Mesenchymal stem cell (in vitro differentiated cells and primary cell): ENCODE results near the gene KCNMB2.

Experiments used
- DNase-seq: peaks from one replicate; pipeline ENCODE4 v3.0.0-alpha.2; 2013
- H2AFZ ChIP-seq: one replicate; pipeline ENCODE4 v1.6.1; 2013; ENCODE audit warnings: low read depth, mild to moderate bottlenecking, control low read depth, inconsistent platforms, low read length, moderate library complexity
- H2AK5ac ChIP-seq: 2 replicates; pipeline ENCODE4 v1.6.1; 2013; ENCODE audit warnings: low read length, moderate library complexity, mild to moderate bottlenecking, inconsistent platforms; ENCODE audit not compliant: severe bottlenecking
- H2BK120ac ChIP-seq: one replicate; pipeline ENCODE4 v1.6.1; 2013; ENCODE audit warnings: low read depth, mild to moderate bottlenecking, inconsistent platforms, low read length, moderate library complexity
- H2BK12ac ChIP-seq, 2 experiments: one replicate each; pipeline ENCODE4 v1.6.1; 2013; ENCODE audit warnings: inconsistent platforms in 2 of 2, low read length in 2 of 2, mild to moderate bottlenecking in 2 of 2, moderate library complexity in 2 of 2, control low read depth in 1 of 2
- H2BK15ac ChIP-seq: one replicate; pipeline ENCODE4 v1.6.1; 2013; ENCODE audit warnings: mild to moderate bottlenecking, low read depth, inconsistent platforms; ENCODE audit not compliant: poor library complexity, severe bottlenecking
- H2BK5ac ChIP-seq: 2 replicates; pipeline ENCODE4 v1.6.1; 2013; ENCODE audit warnings: low read depth, mild to moderate bottlenecking, low read length, control low read depth, inconsistent platforms; ENCODE audit not compliant: poor library complexity, severe bottlenecking
- H3K14ac ChIP-seq, 2 experiments: one replicate each; pipeline ENCODE4 v1.6.1; 2013; ENCODE audit warnings: inconsistent platforms in 2 of 2, low read length in 2 of 2, control low read depth in 1 of 2, mild to moderate bottlenecking in 1 of 2, moderate library complexity in 1 of 2
- H3K18ac ChIP-seq, 2 experiments: one replicate each; pipeline ENCODE4 v1.6.1; 2013; ENCODE audit warnings: inconsistent platforms in 2 of 2, low read length in 2 of 2, control low read depth in 1 of 2, low read depth in 1 of 2, mild to moderate bottlenecking in 1 of 2
- H3K23ac ChIP-seq, 2 experiments: one replicate each; pipeline ENCODE4 v1.6.1; 2013; ENCODE audit warnings: inconsistent platforms in 2 of 2, low read length in 2 of 2, mild to moderate bottlenecking in 2 of 2, moderate library complexity in 2 of 2, control low read depth in 1 of 2
- H3K27ac ChIP-seq: 2 replicates; pipeline ENCODE4 v1.5.1; 2013; ENCODE audit warnings: mild to moderate bottlenecking, moderate library complexity, low read length, control low read depth, inconsistent platforms; ENCODE audit not compliant: poor library complexity, severe bottlenecking
- H3K27me3 ChIP-seq, 2 experiments: 2 replicates each; pipeline versions ENCODE4 v1.6.1 to v1.7.0; 2013; ENCODE audit warnings: low read length in 2 of 2, mild to moderate bottlenecking in 2 of 2, moderate library complexity in 2 of 2, control low read depth in 1 of 2, inconsistent platforms in 1 of 2; ENCODE audit not compliant: control insufficient read depth in 1 of 2, insufficient read depth in 1 of 2
- H3K36me3 ChIP-seq, 2 experiments: 2 replicates each; pipeline versions ENCODE4 v1.6.1 to v1.7.0; 2013; ENCODE audit warnings: low read length in 2 of 2, control low read depth in 1 of 2, inconsistent platforms in 1 of 2, low read depth in 1 of 2, mild to moderate bottlenecking in 1 of 2; ENCODE audit not compliant: insufficient read depth in 2 of 2, control insufficient read depth in 1 of 2
- H3K4ac ChIP-seq, 2 experiments: one replicate each; pipeline ENCODE4 v1.6.1; 2013; ENCODE audit warnings: inconsistent platforms in 2 of 2, low read length in 2 of 2, mild to moderate bottlenecking in 2 of 2, moderate library complexity in 2 of 2, control low read depth in 1 of 2, low read depth in 1 of 2
- H3K4me1 ChIP-seq: 2 replicates; pipeline ENCODE4 v1.6.1; 2013; ENCODE audit warnings: low read depth, low read length, control low read depth; ENCODE audit not compliant: control insufficient read depth, insufficient read depth
- H3K4me2 ChIP-seq: 2 replicates; pipeline ENCODE4 v1.6.1; 2013; ENCODE audit warnings: low read length, mild to moderate bottlenecking, inconsistent platforms; ENCODE audit not compliant: poor library complexity, severe bottlenecking
- H3K4me3 ChIP-seq, 2 experiments: 2 replicates each; pipeline versions ENCODE4 v1.5.1 to v1.7.0; 2013; ENCODE audit warnings: low read length in 2 of 2, mild to moderate bottlenecking in 2 of 2, control low read depth in 1 of 2, low read depth in 1 of 2; ENCODE audit not compliant: insufficient read depth in 1 of 2
- H3K79me1 ChIP-seq: replicated peaks from 2 replicates; pipeline ENCODE4 v1.6.1; 2013; ENCODE audit warnings: mild to moderate bottlenecking, control low read depth, low read length, inconsistent platforms; ENCODE audit not compliant: poor library complexity, severe bottlenecking
- H3K9ac ChIP-seq: 2 replicates; pipeline ENCODE4 v1.7.0; 2013; ENCODE audit warnings: mild to moderate bottlenecking, low read length, moderate library complexity
- H3K9me3 ChIP-seq: 2 replicates; pipeline ENCODE4 v1.7.0; 2013; ENCODE audit warnings: mild to moderate bottlenecking, low read length; ENCODE audit not compliant: control insufficient read depth
- H4K8ac ChIP-seq: one replicate; pipeline ENCODE4 v1.6.1; 2013; ENCODE audit warnings: inconsistent platforms, mild to moderate bottlenecking, low read length, moderate library complexity
- H4K91ac ChIP-seq: one replicate; pipeline ENCODE4 v1.6.1; 2013; ENCODE audit warnings: mild to moderate bottlenecking, low read length, inconsistent platforms
- WGBS: methylation state at CpG from one replicate; pipeline ENCODE4 v1.1.7; 2013; ENCODE audit warnings: mixed read lengths; 5-methylcytosine and 5-hydroxymethylcytosine counted together

KCNMB2 gene

DNA sequence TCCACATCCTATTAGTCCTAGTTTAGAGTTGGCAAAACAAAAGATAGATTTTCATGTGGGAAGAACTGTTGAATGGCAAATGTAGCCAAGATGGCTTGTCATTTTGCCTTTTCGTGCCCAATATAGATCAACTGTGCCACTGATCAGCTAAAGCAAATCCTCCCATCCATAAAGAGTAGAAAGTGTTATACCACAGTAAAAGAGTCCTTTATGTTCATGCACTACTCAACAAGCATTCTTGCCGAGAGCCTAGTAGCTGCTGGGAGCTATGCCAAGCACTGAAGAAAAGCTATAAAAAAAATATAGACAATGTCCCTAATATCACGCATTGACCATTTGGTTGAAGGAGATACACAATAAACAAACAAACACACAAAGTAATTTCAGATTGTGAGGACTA is 225.2 kb downstream of the KCNMB2 start:
- Histone ChIP-seq H3K4ac (no peak overlapping the region), H4K8ac (no peak overlapping the region), H3K14ac (no peak overlapping the region), H3K9me3 (no peaks in the 10 kb centered on the region), H3K4me2 (no peak overlapping the region), H3K23ac (no peak overlapping the region), H2BK120ac (no peak overlapping the region), H2BK12ac (no peak overlapping the region), H2BK15ac (no peak overlapping the region), H2AK5ac (no peak overlapping the region), H3K27me3 (no peaks in the 10 kb centered on the region), H3K36me3 (no peaks in the 10 kb centered on the region), H3K18ac (no peak overlapping the region), H2AFZ (no peak overlapping the region), H4K91ac (no peak overlapping the region), H2BK5ac (no peak overlapping the region), H3K4me3 (no peak overlapping the region), H3K4me1 (no peaks in the 10 kb centered on the region), H3K79me1 (no peaks in the 10 kb centered on the region), H3K27ac (no peak overlapping the region), H3K9ac (no peak overlapping the region)
- WGBS: 94% methylated on average over 2 of the region's 3 CpGs
- DNase-seq: no peak

DNA sequence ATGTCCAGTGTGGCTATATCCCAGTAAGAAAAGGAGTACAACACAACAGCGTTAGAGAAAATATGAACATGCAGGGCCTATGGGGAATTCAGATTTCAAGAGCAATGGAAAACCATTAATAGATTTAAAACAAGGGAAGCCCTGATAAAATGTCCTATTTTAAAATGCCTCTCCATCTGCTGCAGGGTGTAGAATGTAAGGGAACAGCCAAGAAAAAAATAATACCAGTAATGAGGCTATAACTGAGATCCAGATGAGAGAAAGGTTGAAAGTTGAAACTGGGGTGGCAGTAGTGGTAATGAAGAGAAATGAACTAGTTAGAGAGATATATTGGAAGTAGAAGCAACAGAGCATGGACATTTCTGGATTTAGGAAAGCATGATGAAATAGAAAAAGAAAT is 226.1 kb downstream of the KCNMB2 start:
- Histone ChIP-seq H3K4me3 (no peak overlapping the region), H2BK120ac (no peak overlapping the region), H3K79me1 (no peaks in the 10 kb centered on the region), H4K91ac (no peak overlapping the region), H3K4me2 (no peak overlapping the region), H2AK5ac (no peak overlapping the region), H3K9me3 (no peaks in the 10 kb centered on the region), H3K23ac (no peak overlapping the region), H4K8ac (no peak overlapping the region), H3K4ac (no peak overlapping the region), H3K4me1 (no peaks in the 10 kb centered on the region), H3K18ac (no peak overlapping the region), H3K27me3 (no peaks in the 10 kb centered on the region), H2AFZ (no peak overlapping the region), H3K14ac (no peak overlapping the region), H2BK12ac (no peak overlapping the region), H3K9ac (no peak overlapping the region), H3K27ac (no peak overlapping the region), H3K36me3 (no peaks in the 10 kb centered on the region), H2BK5ac (no peak overlapping the region), H2BK15ac (no peak overlapping the region)
- WGBS: 89% methylated on average over 1 of the region's 1 CpG
- no peak for DNase-seq

DNA sequence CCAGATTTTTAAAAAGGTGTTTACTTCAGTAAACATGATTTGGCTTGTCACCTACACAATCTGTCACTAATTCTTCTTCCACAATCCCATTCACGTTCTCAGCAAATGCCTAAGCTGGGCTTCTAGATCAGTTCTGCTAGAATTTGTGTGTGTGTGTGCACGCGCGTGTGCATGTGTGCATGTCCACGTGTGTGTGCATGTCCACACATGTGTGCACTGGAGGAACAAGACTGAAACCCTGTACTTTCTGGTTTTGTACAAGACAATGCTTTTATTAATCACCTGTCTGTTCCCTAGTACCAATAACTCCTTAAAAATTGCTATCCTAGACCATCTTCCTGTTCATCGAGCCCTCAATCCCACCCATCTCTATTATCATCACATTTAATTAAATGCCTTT is 229.2 kb downstream of the KCNMB2 start:
- no peak for DNase-seq
- Histone ChIP-seq H3K18ac (no peak overlapping the region), H3K14ac (no peak overlapping the region), H2BK5ac (no peak overlapping the region), H4K91ac (no peak overlapping the region), H3K23ac (no peak overlapping the region), H3K4me1 (no peaks in the 10 kb centered on the region), H2BK12ac (no peak overlapping the region), H3K27ac (no peak overlapping the region), H4K8ac (peak overlapping the region; percentile 4), H3K4ac (no peak overlapping the region), H3K4me3 (no peak overlapping the region), H3K4me2 (no peak overlapping the region), H2BK15ac (no peak overlapping the region), H3K9me3 (no peaks in the 10 kb centered on the region), H2AFZ (no peak overlapping the region), H3K9ac (no peak overlapping the region), H3K36me3 (no peaks in the 10 kb centered on the region), H2AK5ac (no peak overlapping the region), H2BK120ac (no peak overlapping the region), H3K79me1 (no peaks in the 10 kb centered on the region), H3K27me3 (no peaks in the 10 kb centered on the region)
- 97% methylated on average over 6 of the region's 6 CpGs for WGBS

DNA sequence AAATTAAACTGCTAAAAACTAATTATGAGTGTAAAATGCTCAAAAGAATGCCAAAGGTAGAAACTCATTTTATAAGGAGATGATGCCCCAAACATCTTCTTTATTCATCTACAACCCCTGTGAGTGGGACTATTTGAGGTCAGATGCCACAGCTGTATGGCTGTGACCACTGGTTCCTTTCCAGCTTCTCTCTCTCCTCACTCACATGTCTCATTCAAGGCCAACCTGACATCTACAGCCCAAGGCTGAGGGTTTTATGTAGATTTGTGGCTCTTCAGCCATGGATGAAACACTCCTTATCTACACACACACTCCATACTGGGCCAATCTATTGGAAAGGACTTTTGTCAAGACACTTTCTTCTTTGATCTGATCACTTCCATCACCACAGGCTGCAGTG is 231.3 kb downstream of the KCNMB2 start:
- peak overlapping the region in 1 of 2 experiments; percentile 13 for H3K4ac ChIP-seq
- no peaks in the 10 kb centered on the region for H3K27me3 ChIP-seq
- H3K23ac ChIP-seq: no peak overlapping the region
- no peaks in the 10 kb centered on the region for H3K4me1 ChIP-seq
- no peak overlapping the region for H2BK120ac ChIP-seq
- no peak overlapping the region for H2AK5ac ChIP-seq
- DNase-seq: no peak
- no peak overlapping the region for H2BK5ac ChIP-seq
- H3K9ac ChIP-seq: no peak overlapping the region
- no peak overlapping the region for H3K14ac ChIP-seq
- no peaks in the 10 kb centered on the region for H3K36me3 ChIP-seq
- no peak overlapping the region for H2AFZ ChIP-seq
- H3K9me3 ChIP-seq: no peaks in the 10 kb centered on the region
- no peak overlapping the region for H3K18ac ChIP-seq
- H4K8ac ChIP-seq: no peak overlapping the region
- H2BK12ac ChIP-seq: no peak overlapping the region
- H2BK15ac ChIP-seq: no peak overlapping the region
- no peak overlapping the region for H3K4me3 ChIP-seq
- no peak overlapping the region for H4K91ac ChIP-seq
- no peak overlapping the region for H3K4me2 ChIP-seq
- no peak overlapping the region for H3K27ac ChIP-seq
- no peaks in the 10 kb centered on the region for H3K79me1 ChIP-seq
